HG02885 (cell line): ENCODE results near the gene EXOC3L2.

ENCODE experiments used
- ATAC-seq: cut with Tn5 transposase; IDR thresholded peaks from one replicate; pipeline ENCODE4 v1.9.1; 2021; ENCODE audit warnings: mild to moderate bottlenecking; ENCODE audit not compliant: unreplicated experiment, poor library complexity

EXOC3L2 gene

GRCh38 chr19:45164577-45165335 lies 80.5 kb downstream of the EXOC3L2 start:
- peak; percentile 68 for ATAC-seq

GRCh38 chr19:45163751-45164460 lies 81.3 kb downstream of the EXOC3L2 start:
- ATAC-seq = no peak

- ATAC-seq = no peak
Measured at GRCh38 chr19:45163156-45163555, 82.1 kb downstream of the EXOC3L2 start.

GRCh38 chr19:45162608-45163143 lies 82.5 kb downstream of the EXOC3L2 start:
- ATAC-seq = no peak
